AML-193 (cell line): ENCODE measurements around the gene BCAS3.

Experiments used
- DNase-seq, 2 experiments: peaks; one replicate each; lab custom pipeline; 2025; lab: John Stamatoyannopoulos, UW

Gene BCAS3

DNA sequence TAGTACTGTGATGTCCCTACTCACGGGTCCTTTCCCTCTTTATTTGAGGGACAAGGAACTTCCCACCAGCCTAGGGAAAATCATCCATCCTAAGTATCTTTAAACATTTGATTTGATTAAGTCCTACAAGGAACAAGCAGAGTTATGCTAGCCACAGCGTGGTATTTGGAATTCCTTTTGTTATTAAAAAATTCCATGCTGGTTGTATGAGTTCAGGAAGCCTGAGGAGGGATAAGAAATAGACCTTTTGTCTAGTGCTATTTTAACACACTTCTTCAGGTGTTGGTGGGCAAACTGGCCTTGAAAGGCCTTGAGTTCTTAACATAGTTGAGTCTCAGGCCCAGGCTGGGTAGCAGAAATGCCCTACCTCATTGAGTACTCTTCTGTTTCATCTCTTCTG is 616.6 kb downstream of the BCAS3 start:
- DNase-seq: no peak

DNA sequence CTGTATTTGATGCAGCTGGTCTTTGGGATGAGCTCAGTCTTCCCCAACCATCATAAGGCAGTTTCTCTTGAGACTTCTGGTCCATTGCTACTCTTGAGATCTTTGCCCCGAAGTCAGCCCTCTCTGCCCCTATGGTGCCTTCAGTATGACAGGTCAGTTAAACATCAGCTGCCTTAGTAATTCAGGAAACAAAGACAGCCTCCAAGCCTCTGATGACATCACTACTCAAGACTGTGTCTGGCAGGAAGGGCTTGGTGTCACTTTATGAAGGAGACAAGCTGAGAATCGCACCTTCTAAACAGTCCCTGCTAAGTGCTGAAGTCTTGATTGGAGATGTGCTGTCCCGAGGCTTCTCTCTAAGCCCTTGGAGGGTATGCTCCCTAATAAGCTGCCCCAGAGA is 617.1 kb downstream of the BCAS3 start:
- no peak for DNase-seq

DNA sequence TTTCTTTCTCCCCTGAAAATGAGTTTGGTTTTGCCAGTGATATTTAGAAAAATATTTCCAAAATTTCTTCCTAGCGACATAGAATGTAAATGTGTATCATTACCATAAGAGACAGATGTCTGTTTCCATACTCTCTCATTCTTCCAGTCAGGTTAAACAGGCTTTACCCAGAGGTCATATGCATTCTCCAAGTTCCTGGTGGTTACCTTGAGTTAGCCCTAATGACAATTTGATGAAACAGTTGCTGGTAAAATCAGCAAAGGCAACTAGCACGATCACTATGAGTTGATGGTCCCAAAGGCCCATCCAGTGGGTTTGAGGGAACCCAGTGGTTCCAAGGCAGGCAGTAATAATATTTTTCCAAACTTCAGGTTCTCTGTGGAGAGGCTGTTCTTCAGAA is 618.4 kb downstream of the BCAS3 start:
- no peak for DNase-seq

DNA sequence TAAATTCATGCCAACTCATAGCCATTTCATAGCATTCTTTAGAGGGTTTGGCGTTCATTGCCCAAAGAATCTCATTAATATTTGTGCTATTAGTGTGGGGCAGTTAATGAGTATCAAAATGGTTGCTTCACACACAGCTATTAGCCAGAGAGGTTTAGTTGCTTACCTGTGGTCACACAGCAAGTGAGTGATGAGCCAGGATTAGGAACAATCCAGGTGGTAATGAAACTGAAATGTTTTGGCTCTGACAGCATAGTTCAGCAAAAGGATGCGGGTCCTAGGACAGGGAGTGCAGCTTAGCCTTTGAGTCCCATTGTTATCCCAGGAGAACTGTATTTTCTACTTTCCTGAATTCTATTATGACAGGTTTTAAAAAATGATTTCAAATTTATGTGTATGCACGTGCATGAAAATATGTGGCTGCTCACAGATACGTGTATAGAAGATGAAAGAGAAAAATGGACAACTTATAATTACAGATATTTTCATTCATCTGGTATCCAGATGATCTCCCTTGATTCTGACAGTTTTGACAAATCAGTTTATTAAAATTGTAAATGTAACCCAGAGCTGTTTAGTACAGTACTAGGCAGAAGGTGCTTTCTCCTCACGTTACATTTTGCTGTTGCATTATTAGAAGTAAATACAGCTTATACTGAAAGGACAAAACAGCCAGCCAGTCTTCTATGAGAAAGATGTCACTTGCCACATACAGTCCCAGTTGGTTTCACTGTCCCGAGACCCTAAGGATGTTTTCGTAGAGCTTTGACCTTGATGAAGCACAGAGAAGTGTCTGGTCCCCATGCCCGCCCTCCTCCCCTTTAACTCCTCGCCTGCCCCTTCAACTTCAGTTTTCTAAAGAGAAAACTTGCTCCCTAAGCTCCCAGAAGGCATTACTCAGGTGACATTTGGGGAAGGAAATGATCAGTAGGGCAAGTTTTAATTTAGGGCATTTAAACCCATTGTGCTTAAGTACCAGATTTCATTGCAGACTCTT is 622.2 kb downstream of the BCAS3 start:
- no peak for DNase-seq

DNA sequence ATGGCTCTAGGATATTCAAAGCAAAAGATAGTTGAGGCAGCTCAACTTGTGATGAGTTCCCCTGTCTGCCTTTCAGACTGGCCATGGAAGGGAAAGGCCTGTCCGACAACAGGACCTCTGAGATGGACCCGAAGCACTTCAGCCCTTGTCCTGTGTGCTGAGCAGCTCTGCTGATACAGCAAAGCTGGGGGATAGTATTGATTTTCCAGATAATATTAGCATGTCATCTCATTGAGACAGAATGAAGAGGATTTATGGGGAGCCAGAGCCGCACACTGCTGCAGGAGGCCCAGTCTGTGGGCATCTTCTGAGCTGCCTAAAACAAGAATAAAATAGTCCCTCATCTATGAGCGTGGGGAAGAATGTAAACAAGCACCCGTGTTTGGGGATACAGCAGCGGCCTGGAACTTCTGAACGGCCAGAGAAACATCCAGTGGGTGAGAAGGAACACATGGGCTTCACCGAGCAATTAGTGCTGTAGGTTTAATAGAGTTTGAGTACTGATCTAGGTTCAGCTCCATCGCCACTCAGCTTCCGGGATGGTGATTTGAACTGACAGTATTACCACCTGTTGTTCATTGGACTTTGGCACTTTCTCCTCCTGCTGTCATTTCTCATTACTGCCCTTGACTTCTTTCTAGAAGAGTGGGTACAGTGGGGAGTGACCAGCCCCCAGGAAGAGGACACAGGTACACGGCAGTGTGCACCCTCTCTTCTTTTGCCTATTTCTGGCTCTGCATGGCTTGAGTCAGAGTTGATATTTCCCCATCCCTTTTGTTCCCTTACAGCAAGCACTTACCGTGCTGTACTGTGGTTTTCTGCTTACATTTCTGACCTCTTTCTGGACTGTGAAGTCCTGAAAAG is 625.5 kb downstream of the BCAS3 start:
- no peak for DNase-seq

- no peak for DNase-seq
Measured at GRCh38 chr17:61303817-61304096, 626.1 kb downstream of the BCAS3 start.

GRCh38 chr17:61305024-61305423 is 627.4 kb downstream of the BCAS3 start:
- no peak for DNase-seq

GRCh38 chr17:61306003-61306402 is 628.4 kb downstream of the BCAS3 start:
- no peak for DNase-seq

DNA sequence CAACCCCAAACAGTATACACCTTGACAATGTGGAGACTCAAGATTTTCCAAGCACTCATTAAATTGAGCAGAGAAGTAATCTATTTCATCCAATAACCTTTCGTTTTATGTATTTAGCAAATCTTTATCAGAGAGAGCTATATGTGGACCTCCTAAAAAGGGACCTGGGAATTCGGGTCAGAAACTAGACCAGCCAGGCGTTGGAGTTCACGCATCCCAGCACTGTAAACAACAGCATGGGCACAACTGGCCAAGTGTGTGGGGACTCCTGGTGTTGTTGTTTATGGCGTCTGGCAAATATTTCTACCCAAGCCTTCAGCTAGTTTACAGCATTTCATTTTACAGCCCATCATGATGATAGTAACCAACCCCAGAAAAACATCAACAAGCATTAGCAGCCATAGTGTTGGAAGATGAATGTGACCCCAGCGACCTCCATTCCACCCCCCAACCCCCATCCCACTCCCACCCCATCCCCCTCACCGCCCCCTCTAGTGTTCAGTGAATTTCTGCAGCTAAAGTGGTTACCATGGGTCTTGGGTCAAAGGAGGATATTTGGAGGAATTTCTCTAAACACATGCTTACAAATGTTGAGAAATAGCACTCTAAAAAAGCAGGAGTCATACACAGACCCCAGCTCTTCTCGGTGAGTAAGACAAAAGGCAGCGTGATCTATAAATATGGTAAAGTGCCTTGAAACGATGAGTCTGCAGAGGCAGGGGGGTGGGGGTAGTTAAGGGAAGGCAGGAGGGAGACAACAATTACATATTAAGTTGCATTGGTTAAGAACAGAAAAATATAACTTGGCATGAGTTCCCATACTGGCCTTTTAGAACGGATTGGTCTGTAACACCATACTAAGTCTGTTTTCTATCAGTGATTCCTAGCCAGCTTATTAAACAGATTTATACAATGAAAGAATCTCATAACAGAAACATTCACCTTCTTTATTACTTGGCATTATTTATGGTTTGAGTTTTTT is 630.5 kb downstream of the BCAS3 start:
- DNase-seq: no peak

- DNase-seq: no peak
Measured at GRCh38 chr17:61309362-61310256, 632.0 kb downstream of the BCAS3 start.

GRCh38 chr17:61310590-61310989 is 632.9 kb downstream of the BCAS3 start:
- no peak for DNase-seq

GRCh38 chr17:61312406-61313295 is 635.0 kb downstream of the BCAS3 start:
- DNase-seq: no peak

DNA sequence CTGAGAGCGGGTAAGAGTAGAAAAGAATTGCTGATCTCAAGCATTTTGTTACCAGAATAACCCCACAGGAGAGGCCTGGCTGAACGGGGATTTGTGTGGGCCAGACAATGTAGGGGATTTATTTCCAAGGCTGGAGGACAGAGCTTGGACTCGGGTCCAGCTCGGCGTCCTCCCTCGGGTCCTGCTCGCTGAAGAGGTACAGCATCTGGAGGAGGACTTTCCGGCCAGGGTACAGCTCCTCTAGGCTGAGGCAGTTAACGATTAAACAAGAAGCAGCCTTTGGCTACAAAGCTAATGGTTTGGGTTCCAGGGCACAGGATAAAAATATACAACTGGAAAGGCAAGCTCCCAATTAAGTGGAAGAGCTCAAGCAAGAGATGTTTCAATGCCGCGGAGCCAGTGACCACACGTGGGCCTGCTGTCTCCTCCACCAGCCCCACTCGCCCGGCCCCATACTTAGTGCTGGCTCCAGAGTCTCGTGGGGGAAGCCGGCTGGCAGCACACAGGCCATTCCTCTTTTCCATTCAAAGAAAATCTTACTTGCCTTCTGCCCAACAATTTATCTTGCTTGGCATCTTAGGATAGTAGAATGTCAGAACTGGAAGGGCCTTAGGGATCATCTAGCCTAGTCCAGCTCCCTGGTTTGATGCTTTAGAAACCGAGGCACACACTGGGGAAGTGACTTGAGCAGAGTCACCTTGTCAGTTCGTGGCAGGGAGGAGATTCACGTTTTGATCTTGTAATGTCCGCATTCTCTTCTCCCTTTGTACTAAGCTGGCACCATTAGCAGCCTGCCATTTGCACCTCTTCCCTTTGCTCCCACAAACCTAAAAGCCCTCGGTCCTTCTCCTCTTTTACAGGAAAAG is 636.0 kb downstream of the BCAS3 start:
- no peak for DNase-seq

GRCh38 chr17:61314368-61315078 is 636.9 kb downstream of the BCAS3 start:
- DNase-seq: no peak

DNA sequence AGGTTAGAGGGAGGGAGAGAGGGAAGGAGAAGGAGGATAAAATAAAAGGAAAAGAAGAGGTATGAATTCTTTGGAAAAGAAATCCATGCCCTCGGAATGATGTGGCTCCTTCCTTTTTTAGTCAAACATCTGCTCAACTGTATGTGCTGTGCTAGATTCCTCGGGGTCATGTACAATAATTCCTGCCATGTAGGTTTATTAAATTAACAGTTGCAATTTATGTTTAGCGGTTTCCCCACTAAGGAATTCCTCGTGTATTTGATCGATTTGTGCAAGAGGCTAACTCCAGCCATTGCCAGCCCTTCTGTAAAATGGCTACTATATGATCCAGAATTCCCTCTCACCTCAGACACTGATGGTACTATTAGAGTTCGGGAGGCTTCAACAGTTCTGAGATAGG is 639.0 kb downstream of the BCAS3 start:
- no peak for DNase-seq

- DNase-seq: no peak
Measured at GRCh38 chr17:61317779-61318178, 640.1 kb downstream of the BCAS3 start.

DNA sequence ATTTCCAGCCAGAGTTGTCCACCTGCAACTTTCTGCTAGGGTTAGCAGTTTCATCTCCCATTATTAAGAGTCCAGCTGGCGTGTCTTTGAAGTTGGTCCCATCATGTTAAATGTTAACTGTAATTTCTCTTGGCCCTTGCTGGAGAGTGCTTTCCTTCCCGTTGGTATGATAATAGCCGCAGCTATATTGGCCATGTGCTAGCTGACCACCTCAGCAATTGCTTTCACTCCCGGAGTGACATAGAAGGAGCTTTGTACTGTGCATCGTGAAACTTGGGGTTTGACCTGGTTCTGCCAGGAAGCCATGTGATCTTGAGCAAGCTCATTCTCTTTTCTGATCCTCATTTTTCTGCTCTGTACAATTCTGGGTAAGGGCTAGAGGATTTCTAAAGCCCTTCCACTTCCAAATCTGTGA is 641.0 kb downstream of the BCAS3 start:
- no peak for DNase-seq

GRCh38 chr17:61321344-61321743 is 643.7 kb downstream of the BCAS3 start:
- no peak for DNase-seq
